ENCODE measurements around the gene MYO9B. TPM values are rescaled to one million over a fixed set of nuclear protein-coding genes. Genes with fewer than 3 reads are reported as not detected.

The MYO9B gene
- total and polyA plus RNA-seq, 9 of the 15 experiments (the other 6 are each of a cell fraction or from before 2014, with no cell fraction given), result 2.4 to 77.6 (median 23.0) TPM

GRCh38 chr19:17075035-17075863, at the start of gene MYO9B, which contains the start of gene HAUS8 (continued):
- TF ChIP-seq ASH1L (IDR thresholded peaks at IDR 0.05; ENCODE audit: borderline replicate concordance, low read depth, partially characterized antibody) (peak; percentile 79), CEBPZ (IDR thresholded peaks at IDR 0.05; ENCODE audit: borderline replicate concordance, low read depth, low read length) (no peak), E2F3 (CRISPR knock-in tag; IDR thresholded peaks at IDR 0.05) (peak; percentile 96), ZFX (CRISPR knock-in tag; IDR thresholded peaks at IDR 0.05) (peak; percentile 82), SREBF2 (CRISPR knock-in tag; IDR thresholded peaks at IDR 0.05) (no peak), ZNF212 (CRISPR knock-in tag; IDR thresholded peaks at IDR 0.05) (no peak), HDAC2 (IDR thresholded peaks at IDR 0.05) (peak; percentile 83), ZHX1 (conservative IDR thresholded peaks at IDR 0.05; ENCODE audit: low read length) (no peak), U2AF1 (optimal IDR thresholded peaks at IDR 0.05; ENCODE audit: low read depth, low read length) (peak; percentile 93), TBL1XR1 (IDR thresholded peaks at IDR 0.05; ENCODE audit: low read length in 2 of 2) (peak in 1 of 2 experiments; percentile 4; a peak in 1 of 4 replicates), RBM22 (IDR thresholded peaks at IDR 0.05; ENCODE audit: low read depth, low read length, poor library complexity, severe bottlenecking) (peak; percentile 70), POLR2A (conservative IDR thresholded peaks at IDR 0.05) (peak; percentile 98), TCF7L2 (IDR thresholded peaks at IDR 0.05; ENCODE audit: low read depth, low read length) (peak; percentile 100), ZFP91 (CRISPR knock-in tag; IDR thresholded peaks at IDR 0.05) (no peak), ZNF143 (CRISPR knock-in tag; IDR thresholded peaks at IDR 0.05) (0 out of 2 replicates have a peak, but pooled peaks have one; percentile 16), HSF4 (CRISPR knock-in tag; IDR thresholded peaks at IDR 0.05; ENCODE audit: borderline replicate concordance) (peak; percentile 19; the same call in 1 of the 2 replicates), ZNF23 (CRISPR knock-in tag; IDR thresholded peaks at IDR 0.05) (no peak), ZBTB8A (IDR thresholded peaks at IDR 0.05; ENCODE audit: partially characterized antibody) (no peak), ZNF77 (CRISPR knock-in tag; IDR thresholded peaks at IDR 0.05) (no peak), ESRRA (IDR thresholded peaks at IDR 0.05; ENCODE audit: borderline replicate concordance, low read depth) (peak; percentile 61), SAFB (IDR thresholded peaks at IDR 0.05; ENCODE audit: borderline replicate concordance, low read depth, low read length) (no peak)
